ENCODE measurements around the gene ZMAT5. TPM values are rescaled to one million over a fixed set of nuclear protein-coding genes. Genes with fewer than 3 reads are reported as not detected.

The ZMAT5 gene
- total RNA-seq, 1 experiment from 2014 or later = 21.0 TPM

GRCh38 chr22:29727131-29727523 is 39.7 kb downstream of the ZMAT5 start:
- intact Hi-C loops (cut with micrococcal nuclease; ENCODE audit: unreplicated experiment) = no loop called here
- H3K36me3 Mint-ChIP-seq (ENCODE audit: insufficient read depth, unreplicated experiment) = peaks cover 17% of the 10 kb centered on the region
- BruUV-seq (replicated peaks) = no TSS peak
- peak; percentile 37 for TF ChIP-seq CTCF (IDR thresholded peaks at IDR 0.05; ENCODE audit: unreplicated experiment)
- H3K4me3 Mint-ChIP-seq (ENCODE audit: low read depth, unreplicated experiment) = no peak overlapping the region
- CTCF ChIA-PET = no interaction called here
- no peaks in the 10 kb centered on the region for H3K9me3 Mint-ChIP-seq (ENCODE audit: low read depth, unreplicated experiment)
- H3K27ac Mint-ChIP-seq (ENCODE audit: unreplicated experiment) = no peak overlapping the region
- peaks cover 20% of the 10 kb centered on the region for H3K27me3 Mint-ChIP-seq (ENCODE audit: unreplicated experiment)
- DNase-seq = peak; percentile 65
- H3K4me1 Mint-ChIP-seq (ENCODE audit: low read depth, unreplicated experiment) = no peaks in the 10 kb centered on the region

- Mint-ChIP-seq H3K27me3 (ENCODE audit: unreplicated experiment) (peaks cover 25% of the 10 kb centered on the region), H3K27ac (ENCODE audit: unreplicated experiment) (no peak overlapping the region), H3K9me3 (ENCODE audit: low read depth, unreplicated experiment) (no peaks in the 10 kb centered on the region), H3K4me1 (ENCODE audit: low read depth, unreplicated experiment) (no peaks in the 10 kb centered on the region), H3K36me3 (ENCODE audit: insufficient read depth, unreplicated experiment) (peaks cover 19% of the 10 kb centered on the region), H3K4me3 (ENCODE audit: low read depth, unreplicated experiment) (no peak overlapping the region)
- no peak for TF ChIP-seq CTCF (IDR thresholded peaks at IDR 0.05; ENCODE audit: unreplicated experiment)
- no peak for DNase-seq
- no TSS peak for BruUV-seq (replicated peaks)
- intact Hi-C loops (cut with micrococcal nuclease; ENCODE audit: unreplicated experiment) = no loop called here
- CTCF ChIA-PET = no interaction called here
Measured at GRCh38 chr22:29726512-29727130, 40.2 kb downstream of the ZMAT5 start.

- Mint-ChIP-seq H3K4me1 (ENCODE audit: low read depth, unreplicated experiment) (no peaks in the 10 kb centered on the region), H3K27ac (ENCODE audit: unreplicated experiment) (no peak overlapping the region), H3K9me3 (ENCODE audit: low read depth, unreplicated experiment) (no peaks in the 10 kb centered on the region), H3K36me3 (ENCODE audit: insufficient read depth, unreplicated experiment) (peaks cover 21% of the 10 kb centered on the region), H3K27me3 (ENCODE audit: unreplicated experiment) (peaks cover 30% of the 10 kb centered on the region), H3K4me3 (ENCODE audit: low read depth, unreplicated experiment) (no peak overlapping the region)
- CTCF ChIA-PET = no interaction called here
- DNase-seq = no peak
- no peak for TF ChIP-seq CTCF (IDR thresholded peaks at IDR 0.05; ENCODE audit: unreplicated experiment)
- intact Hi-C loops (cut with micrococcal nuclease; ENCODE audit: unreplicated experiment) = no loop called here
- BruUV-seq (replicated peaks) = no TSS peak
Measured at GRCh38 chr22:29726106-29726505, 40.7 kb downstream of the ZMAT5 start.

- no TSS peak for BruUV-seq (replicated peaks)
- H3K4me3 Mint-ChIP-seq (ENCODE audit: low read depth, unreplicated experiment) = no peak overlapping the region
- peaks cover 36% of the 10 kb centered on the region for H3K27me3 Mint-ChIP-seq (ENCODE audit: unreplicated experiment)
- H3K36me3 Mint-ChIP-seq (ENCODE audit: insufficient read depth, unreplicated experiment) = peaks cover 21% of the 10 kb centered on the region
- no peaks in the 10 kb centered on the region for H3K9me3 Mint-ChIP-seq (ENCODE audit: low read depth, unreplicated experiment)
- intact Hi-C loops (cut with micrococcal nuclease; ENCODE audit: unreplicated experiment) = no loop called here
- H3K4me1 Mint-ChIP-seq (ENCODE audit: low read depth, unreplicated experiment) = no peaks in the 10 kb centered on the region
- DNase-seq = no peak
- TF ChIP-seq CTCF (IDR thresholded peaks at IDR 0.05; ENCODE audit: unreplicated experiment) = no peak
- H3K27ac Mint-ChIP-seq (ENCODE audit: unreplicated experiment) = no peak overlapping the region
- CTCF ChIA-PET = no interaction called here
Measured at GRCh38 chr22:29724843-29725242, 42.0 kb downstream of the ZMAT5 start.

All from Calu3 (cell line).